Gastrocnemius medialis (tissue), 4 donors: ENCODE data around the gene PTX4.

Source experiments
- CTCF ChIP-seq, 5 experiments: fragments of 450-650 bp in 3 of 5; fragments of 200-600 bp in 2 of 5; sonication (generic) in 2 of 5; IDR thresholded peaks in 4 of 5; conservative IDR thresholded peaks in 1 of 5; 1 replicate in 4 of 5; 2 replicates in 1 of 5; pipeline ENCODE4 v1.5.1; 2016 to 2019; ENCODE audit warnings: antibody characterized with exemption in 5 of 5, mild to moderate bottlenecking in 3 of 5, moderate library complexity in 3 of 5
- POLR2A ChIP-seq, 2 donors: fragments of 450-650 bp; IDR thresholded peaks; one replicate each; pipeline ENCODE4 v1.6.1; 2017; ENCODE audit warnings: antibody characterized with exemption in 2 of 2, mild to moderate bottlenecking in 2 of 2, moderate library complexity in 2 of 2

- TF ChIP-seq CTCF (IDR thresholded peaks at IDR 0.05 in 4 of 5, conservative IDR thresholded peaks at IDR 0.05 in 1 of 5) (no peak), POLR2A (IDR thresholded peaks at IDR 0.05) (no peak)
Measured at GRCh38 chr16:1487395-1488053, 1.2 kb downstream of the PTX4 start.
